Measurements from ENCODE around the gene SORCS2.

The SORCS2 gene

GRCh38 chr4:7634661-7635251 is 442.4 kb downstream of the SORCS2 start:
- Histone ChIP-seq H3K4me2 (ENCODE audit: low read length) (no peak overlapping the region), H3K4me3 (ENCODE audit: low read depth, low read length, poor library complexity, severe bottlenecking) (no peak overlapping the region), H3K9ac (ENCODE audit: low read length) (no peak overlapping the region), H3K9me3 (ENCODE audit: low read length) (no peaks in the 10 kb centered on the region), H3K27me3 (ENCODE audit: insufficient read depth, low read length) (no peaks in the 10 kb centered on the region), H3K27ac (ENCODE audit: low read depth, low read length, poor library complexity, severe bottlenecking) (no peak overlapping the region), H3K36me3 (ENCODE audit: insufficient read depth, low read length) (no peaks in the 10 kb centered on the region), H2AFZ (ENCODE audit: low read length) (no peak overlapping the region), H3K79me2 (ENCODE audit: insufficient read depth, low read length) (no peaks in the 10 kb centered on the region), H4K20me1 (ENCODE audit: insufficient read depth, low read length) (no peaks in the 10 kb centered on the region), H3F3A (ENCODE audit: insufficient read depth, low read length) (no peaks in the 10 kb centered on the region), H3K4me1 (ENCODE audit: insufficient read depth, low read length, severe bottlenecking) (no peaks in the 10 kb centered on the region), H3K9me2 (ENCODE audit: low read depth, low read length) (no peaks in the 10 kb centered on the region)
- TF ChIP-seq CTCF (IDR thresholded peaks at IDR 0.05; ENCODE audit: low read length) (no peak), EZH2 (IDR thresholded peaks at IDR 0.05; ENCODE audit: borderline replicate concordance, low read length) (no peak)

GRCh38 chr4:7635445-7636239 is 443.3 kb downstream of the SORCS2 start:
- TF ChIP-seq EZH2 (IDR thresholded peaks at IDR 0.05; ENCODE audit: borderline replicate concordance, low read length) = no peak
- TF ChIP-seq CTCF (IDR thresholded peaks at IDR 0.05; ENCODE audit: low read length) = no peak
- Histone ChIP-seq H3K4me3 (ENCODE audit: low read depth, low read length, poor library complexity, severe bottlenecking) (no peak overlapping the region), H3K9me2 (ENCODE audit: low read depth, low read length) (no peaks in the 10 kb centered on the region), H3F3A (ENCODE audit: insufficient read depth, low read length) (no peaks in the 10 kb centered on the region), H2AFZ (ENCODE audit: low read length) (no peak overlapping the region), H3K4me2 (ENCODE audit: low read length) (no peak overlapping the region), H3K9ac (ENCODE audit: low read length) (no peak overlapping the region), H4K20me1 (ENCODE audit: insufficient read depth, low read length) (no peaks in the 10 kb centered on the region), H3K9me3 (ENCODE audit: low read length) (no peaks in the 10 kb centered on the region), H3K4me1 (ENCODE audit: insufficient read depth, low read length, severe bottlenecking) (no peaks in the 10 kb centered on the region), H3K27ac (ENCODE audit: low read depth, low read length, poor library complexity, severe bottlenecking) (no peak overlapping the region), H3K79me2 (ENCODE audit: insufficient read depth, low read length) (no peaks in the 10 kb centered on the region), H3K36me3 (ENCODE audit: insufficient read depth, low read length) (no peaks in the 10 kb centered on the region), H3K27me3 (ENCODE audit: insufficient read depth, low read length) (no peaks in the 10 kb centered on the region)

- no peak overlapping the region for H2AFZ ChIP-seq (ENCODE audit: low read length)
- H3K4me2 ChIP-seq (ENCODE audit: low read length) = no peak overlapping the region
- TF ChIP-seq EZH2 (IDR thresholded peaks at IDR 0.05; ENCODE audit: borderline replicate concordance, low read length) (no peak), CTCF (IDR thresholded peaks at IDR 0.05; ENCODE audit: low read length) (no peak)
- H3K9ac ChIP-seq (ENCODE audit: low read length) = no peak overlapping the region
- H3K4me3 ChIP-seq (ENCODE audit: low read depth, low read length, poor library complexity, severe bottlenecking) = no peak overlapping the region
- H3K27ac ChIP-seq (ENCODE audit: low read depth, low read length, poor library complexity, severe bottlenecking) = no peak overlapping the region
- no peaks in the 10 kb centered on the region for H3K9me2 ChIP-seq (ENCODE audit: low read depth, low read length)
- no peaks in the 10 kb centered on the region for H4K20me1 ChIP-seq (ENCODE audit: insufficient read depth, low read length)
- H3K27me3 ChIP-seq (ENCODE audit: insufficient read depth, low read length) = no peaks in the 10 kb centered on the region
- H3K36me3 ChIP-seq (ENCODE audit: insufficient read depth, low read length) = no peaks in the 10 kb centered on the region
- no peaks in the 10 kb centered on the region for H3K9me3 ChIP-seq (ENCODE audit: low read length)
- no peaks in the 10 kb centered on the region for H3K4me1 ChIP-seq (ENCODE audit: insufficient read depth, low read length, severe bottlenecking)
- H3K79me2 ChIP-seq (ENCODE audit: insufficient read depth, low read length) = no peaks in the 10 kb centered on the region
- H3F3A ChIP-seq (ENCODE audit: insufficient read depth, low read length) = no peaks in the 10 kb centered on the region
These were observed 443.8 kb downstream of the SORCS2 start for GRCh38 chr4:7636240-7636508.

All from OCI-LY1 (cell line).